Activated CD4-positive, alpha-beta T cell treated with anti-CD3 and anti-CD28 coated beads, Interleukin-2, Interleukin-6, amounts not matched to agents 100 ng/mL and 50 ng/mL, durations not matched to agents 16 hours and 8 hours (primary cell): ENCODE results near the gene TMEM30B.
"Not testable (repeated sequence)": the region's sequence is repeated elsewhere in the genome, so short reads cannot be mapped to it uniquely, and the experiment has no call there.

Experiments
- DNase-seq: peaks from one replicate; pipeline ENCODE4 v3.0.0-alpha.2; 2020

Gene TMEM30B

GRCh38 chr14:61264010-61264571, 17.0 kb downstream of the TMEM30B start:
- no peak for DNase-seq

GRCh38 chr14:61262082-61262481, 19.1 kb downstream of the TMEM30B start:
- DNase-seq = no peak

GRCh38 chr14:61260939-61261776, 20.0 kb downstream of the TMEM30B start:
- DNase-seq = peak; percentile 22

- no peak for DNase-seq
These were observed 22.2 kb downstream of the TMEM30B start for GRCh38 chr14:61258985-61259384.

- DNase-seq = no peak
These were observed 23.6 kb downstream of the TMEM30B start for GRCh38 chr14:61257469-61258057.

GRCh38 chr14:61256826-61257468, 24.2 kb downstream of the TMEM30B start:
- no peak for DNase-seq

- DNase-seq = no peak
These were observed 25.2 kb downstream of the TMEM30B start for GRCh38 chr14:61255968-61256367.

GRCh38 chr14:61254808-61255526, 26.2 kb downstream of the TMEM30B start:
- no peak for DNase-seq

- DNase-seq = no peak
These were observed 27.9 kb downstream of the TMEM30B start for GRCh38 chr14:61253064-61253738.

- peak; percentile 78 for DNase-seq
These were observed 28.6 kb downstream of the TMEM30B start for GRCh38 chr14:61252369-61253063.

- no peak for DNase-seq
These were observed 31.1 kb downstream of the TMEM30B start for GRCh38 chr14:61250063-61250462.

GRCh38 chr14:61247935-61248334, 33.2 kb downstream of the TMEM30B start:
- peak; percentile 70 for DNase-seq

GRCh38 chr14:61246721-61247120, 34.4 kb downstream of the TMEM30B start:
- DNase-seq = no peak

GRCh38 chr14:61244009-61244408, 37.1 kb downstream of the TMEM30B start:
- DNase-seq = no peak

- DNase-seq = no peak
These were observed 40.9 kb downstream of the TMEM30B start for GRCh38 chr14:61240206-61240605.

GRCh38 chr14:61239285-61239684, 41.9 kb downstream of the TMEM30B start:
- DNase-seq = not testable (repeated sequence)

GRCh38 chr14:61238611-61239245, 42.4 kb downstream of the TMEM30B start:
- DNase-seq = no peak

GRCh38 chr14:61234215-61234916, 46.8 kb downstream of the TMEM30B start:
- no peak for DNase-seq

- DNase-seq = no peak
These were observed 47.6 kb downstream of the TMEM30B start for GRCh38 chr14:61233436-61233956.

- no peak for DNase-seq
These were observed 49.3 kb downstream of the TMEM30B start for GRCh38 chr14:61231810-61232209.
